GM23248 (cell line): ENCODE data around the gene FBXO34. TPM values are rescaled to one million over a fixed set of nuclear protein-coding genes. Genes with fewer than 3 reads are reported as not detected.

Source experiments
- DNase-seq: peaks from one replicate; pipeline ENCODE4 v3.0.0-alpha.2; 2015
- H2AFZ ChIP-seq: fragments of 200-600 bp; sonication (generic); 2 replicates; pipeline ENCODE4 v1.6.1; 2016; ENCODE audit warnings: antibody characterized with exemption
- H3F3A ChIP-seq: fragments of 200-600 bp; sonication (generic); 2 replicates; pipeline ENCODE4 v1.6.1; 2016; ENCODE audit warnings: mild to moderate bottlenecking, antibody characterized with exemption, mixed run types; ENCODE audit not compliant: insufficient read depth
- H3K27ac ChIP-seq: fragments of 200-600 bp; sonication (generic); 2 replicates; pipeline ENCODE4 v1.5.1; 2016; ENCODE audit warnings: mild to moderate bottlenecking
- H3K27me3 ChIP-seq: fragments of 200-600 bp; sonication (generic); replicated peaks from 2 replicates; pipeline ENCODE4 v1.6.1; 2016; ENCODE audit warnings: mild to moderate bottlenecking; ENCODE audit not compliant: insufficient read depth
- H3K36me3 ChIP-seq: fragments of 200-600 bp; sonication (generic); 2 replicates; pipeline ENCODE4 v1.6.1; 2016; ENCODE audit warnings: low read depth, mild to moderate bottlenecking
- H3K4me1 ChIP-seq: fragments of 200-600 bp; sonication (generic); 2 replicates; pipeline ENCODE4 v1.6.1; 2016; ENCODE audit warnings: mild to moderate bottlenecking; ENCODE audit not compliant: insufficient read depth
- H3K4me2 ChIP-seq: fragments of 200-600 bp; sonication (generic); one replicate; pipeline ENCODE4 v1.6.1; 2016; ENCODE audit warnings: mild to moderate bottlenecking; ENCODE audit not compliant: unreplicated experiment
- H3K4me3 ChIP-seq: fragments of 200-600 bp; sonication (generic); 2 replicates; pipeline ENCODE4 v1.5.1; 2016; ENCODE audit warnings: mild to moderate bottlenecking
- H3K79me2 ChIP-seq: fragments of 200-600 bp; sonication (generic); 2 replicates; pipeline ENCODE4 v1.6.1; 2016; ENCODE audit warnings: mild to moderate bottlenecking; ENCODE audit not compliant: insufficient read depth
- H3K9ac ChIP-seq: fragments of 200-600 bp; sonication (generic); 2 replicates; pipeline ENCODE4 v1.6.1; 2016; ENCODE audit warnings: mild to moderate bottlenecking
- H3K9me2 ChIP-seq: fragments of 200-600 bp; sonication (generic); 2 replicates; pipeline ENCODE4 v1.6.1; 2016; ENCODE audit warnings: mixed run types, mild to moderate bottlenecking, moderate library complexity; ENCODE audit not compliant: insufficient read depth
- H3K9me3 ChIP-seq: fragments of 200-600 bp; sonication (generic); one replicate; pipeline ENCODE4 v1.6.1; 2017; ENCODE audit warnings: low read depth
- H4K20me1 ChIP-seq: fragments of 200-600 bp; sonication (generic); 2 replicates; pipeline ENCODE4 v1.6.0; 2016; ENCODE audit not compliant: insufficient read depth
- EZH2 ChIP-seq: fragments of 200-600 bp; sonication (generic); IDR thresholded peaks from 2 replicates; pipeline ENCODE4 v1.6.1; 2018; ENCODE audit warnings: antibody characterized with exemption, mild to moderate bottlenecking; ENCODE audit not compliant: insufficient read depth, poor library complexity, severe bottlenecking
- EZH2phosphoT487 ChIP-seq: fragments of 200-600 bp; sonication (generic); IDR thresholded peaks from 2 replicates; pipeline ENCODE4 v1.6.1; 2018; ENCODE audit warnings: antibody characterized with exemption, moderate library complexity, mild to moderate bottlenecking, low read depth; ENCODE audit not compliant: insufficient read depth
- WGBS, 2 experiments: methylation state at CpG; one replicate each; pipeline ENCODE4 v1.1.6; 2015 to 2017; ENCODE audit warnings: low lambda C conversion rate in 2 of 2, low coverage in 1 of 2; ENCODE audit errors: missing lambda C conversion rate in 2 of 2; 5-methylcytosine and 5-hydroxymethylcytosine counted together
- in situ Hi-C: fragments of 300-500 bp; cut with MboI; formaldehyde crosslinking; loops from 2 replicates; pipeline ENCODE4 v1.15.0; 2020
- polyA plus RNA-seq: library from polyadenylated mRNA; unstranded; fragments of >200 nt; fragmentation: Nextera tagmentation; extraction: Ambion mirVana; gene quantifications from 2 replicates; pipeline ENCODE4 v1.2.1, GENCODE V29; 2016
- total RNA-seq: library from RNA; depleted of rRNA; stranded (reverse); fragments of >200 nt; shearing (Covaris generic); gene quantifications from 2 replicates; pipeline ENCODE4 v1.2.3, GENCODE V29; 2014

Gene FBXO34
- total and polyA plus RNA-seq, 2 experiments from 2014 or later, result 10.2 to 10.5 TPM

DNA sequence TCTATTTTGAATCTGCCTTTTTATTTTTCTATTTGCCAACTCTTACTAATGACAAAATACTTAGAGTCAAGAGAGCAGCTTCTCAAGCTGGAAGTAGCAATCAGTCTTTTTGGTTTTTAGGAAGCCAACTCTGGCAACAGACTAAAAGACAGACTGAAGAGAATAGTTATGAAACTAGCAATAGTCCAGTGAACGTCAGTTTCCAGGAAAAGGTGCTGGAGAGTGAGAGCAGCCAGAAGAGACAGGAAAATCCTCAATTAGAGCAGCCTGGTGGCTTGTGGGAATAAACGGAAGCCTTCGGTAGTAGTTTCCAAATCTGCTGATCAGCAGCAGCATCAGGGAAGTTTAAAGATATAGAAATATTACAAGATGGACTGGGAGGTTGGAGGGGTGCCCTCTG is 113.3 kb downstream of the FBXO34 start:
- WGBS, 2 experiments, result 65 to 80% methylated on average over 3 of the region's 3 CpGs
- H3F3A ChIP-seq, result peaks cover 12% of the 10 kb centered on the region; the same call in 1 of the 2 replicates

DNA sequence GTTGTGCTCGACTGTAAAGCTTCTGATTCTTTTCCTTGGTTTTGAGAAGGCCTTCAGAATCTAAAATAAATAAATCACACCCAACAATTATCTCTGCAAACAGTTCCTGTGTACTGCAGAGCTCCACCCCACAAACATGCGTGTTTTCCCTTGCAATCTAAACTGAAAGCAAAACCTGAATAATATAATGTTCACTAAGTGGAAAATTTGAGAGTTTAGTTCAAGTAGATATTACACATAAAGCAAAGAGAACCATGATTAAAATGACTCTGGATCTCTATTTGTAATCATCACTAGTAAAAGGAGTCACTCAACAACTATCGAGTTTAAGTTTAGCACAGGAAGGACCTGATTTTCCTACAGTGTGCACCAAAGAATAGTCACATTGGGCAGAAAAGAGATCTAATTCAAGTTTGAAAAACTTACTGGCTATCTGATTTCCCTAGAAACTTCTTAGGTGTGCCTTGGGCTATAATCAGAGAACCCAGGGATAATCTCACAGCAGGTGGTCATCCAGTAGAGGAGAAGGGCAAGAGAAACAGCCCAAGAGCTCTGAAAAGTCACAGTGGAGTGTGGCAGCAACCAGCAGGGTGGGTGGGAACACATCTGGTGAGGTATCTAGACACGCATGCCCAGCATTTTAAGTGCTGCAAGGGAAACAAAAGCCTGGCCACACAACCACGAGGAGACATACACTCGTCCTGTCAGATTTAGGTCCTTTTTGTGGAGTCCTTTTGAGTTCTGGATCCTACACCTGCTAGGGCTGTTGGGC is 115.0 kb downstream of the FBXO34 start:
- peaks cover 16% of the 10 kb centered on the region for H3K36me3 ChIP-seq
- DNase-seq, result no peak
- no peak overlapping the region for H2AFZ ChIP-seq
- no peak overlapping the region for H3K4me3 ChIP-seq
- no peaks in the 10 kb centered on the region for H3K27me3 ChIP-seq
- in situ Hi-C loops, result no loop called here
- H3K9me2 ChIP-seq, result no peaks in the 10 kb centered on the region
- 96 to 100% methylated on average over 6 of the region's 6 CpGs for WGBS, 2 experiments
- H4K20me1 ChIP-seq, result no peaks in the 10 kb centered on the region
- no peak for TF ChIP-seq EZH2
- TF ChIP-seq EZH2phosphoT487, result no peak
- peaks cover 31% of the 10 kb centered on the region for H3K4me1 ChIP-seq
- H3K9ac ChIP-seq, result no peak overlapping the region
- H3K27ac ChIP-seq, result no peak overlapping the region
- H3K79me2 ChIP-seq, result no peaks in the 10 kb centered on the region
- no peak overlapping the region for H3K4me2 ChIP-seq
- H3F3A ChIP-seq, result peaks cover 23% of the 10 kb centered on the region; the same call in 1 of the 2 replicates
- H3K9me3 ChIP-seq, result no peaks in the 10 kb centered on the region

More for the DNA sequence above, 113.3 kb downstream of the FBXO34 start:
- Histone ChIP-seq H3K4me3 (no peak overlapping the region), H3K4me1 (peaks cover 25% of the 10 kb centered on the region), H3K36me3 (peaks cover 17% of the 10 kb centered on the region; the same call in 1 of the 2 replicates), H4K20me1 (no peaks in the 10 kb centered on the region), H3K9me3 (no peaks in the 10 kb centered on the region), H2AFZ (no peak overlapping the region), H3K27me3 (no peaks in the 10 kb centered on the region), H3K9me2 (no peaks in the 10 kb centered on the region), H3K27ac (no peak overlapping the region), H3K4me2 (no peak overlapping the region), H3K79me2 (no peaks in the 10 kb centered on the region), H3K9ac (no peak overlapping the region)
- TF ChIP-seq EZH2phosphoT487, result no peak
- in situ Hi-C loops, result no loop called here
- no peak for DNase-seq

DNA sequence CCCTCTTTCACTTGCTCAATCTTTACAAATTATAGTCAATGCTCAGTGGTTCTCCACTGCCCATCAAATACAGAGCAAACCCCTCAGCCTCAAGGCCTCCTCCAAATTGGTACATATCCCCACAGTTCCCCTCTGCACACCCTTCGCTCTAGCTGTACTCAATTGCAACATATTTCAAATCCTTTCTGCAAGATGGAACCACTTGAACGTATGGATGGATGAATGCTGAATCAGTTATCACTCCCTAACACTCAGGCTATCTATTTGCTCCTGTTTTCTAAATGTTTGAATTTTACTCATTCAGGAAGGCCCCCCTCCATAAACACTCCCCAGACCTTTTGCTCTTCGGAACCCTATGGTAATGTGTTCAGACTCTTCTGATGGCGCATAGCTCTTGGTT is 115.9 kb downstream of the FBXO34 start:
- DNase-seq, result no peak
- no peak overlapping the region for H3K4me2 ChIP-seq
- no peaks in the 10 kb centered on the region for H3K27me3 ChIP-seq
- peaks cover 10% of the 10 kb centered on the region; the same call in 1 of the 2 replicates for H3K36me3 ChIP-seq
- H3F3A ChIP-seq, result peaks cover 23% of the 10 kb centered on the region; the same call in 1 of the 2 replicates
- in situ Hi-C loops, result no loop called here
- TF ChIP-seq EZH2 (no peak), EZH2phosphoT487 (no peak)
- H3K9me2 ChIP-seq, result no peaks in the 10 kb centered on the region
- H3K9ac ChIP-seq, result no peak overlapping the region
- no peaks in the 10 kb centered on the region for H4K20me1 ChIP-seq
- 94 to 98% methylated on average over 4 of the region's 4 CpGs for WGBS, 2 experiments
- H3K9me3 ChIP-seq, result no peaks in the 10 kb centered on the region
- no peak overlapping the region for H2AFZ ChIP-seq
- no peak overlapping the region for H3K4me3 ChIP-seq
- peaks cover 4% of the 10 kb centered on the region; the same call in 1 of the 2 replicates for H3K79me2 ChIP-seq
- H3K4me1 ChIP-seq, result peaks cover 31% of the 10 kb centered on the region
- no peak overlapping the region for H3K27ac ChIP-seq

DNA sequence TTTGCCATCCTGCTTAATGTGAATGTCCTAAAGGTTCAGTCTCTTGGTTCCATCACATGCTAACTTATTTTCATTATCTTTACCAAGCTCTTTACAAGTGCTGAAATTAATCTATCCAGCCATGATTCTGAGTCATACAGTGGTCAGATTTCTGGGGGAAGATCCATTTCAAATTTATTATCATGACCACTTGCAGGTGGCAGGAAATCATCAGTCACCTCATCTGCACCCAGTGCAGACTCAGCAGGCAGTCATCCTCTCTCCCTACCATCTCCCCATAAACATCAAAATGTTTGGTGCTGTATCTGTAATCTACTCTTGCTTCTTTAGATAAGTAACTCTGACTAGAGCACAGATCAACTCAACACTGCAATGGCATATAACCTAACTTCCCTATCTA is 116.9 kb downstream of the FBXO34 start:
- Histone ChIP-seq H3K27me3 (no peaks in the 10 kb centered on the region), H3K4me1 (peaks cover 23% of the 10 kb centered on the region), H3K4me3 (no peak overlapping the region), H3F3A (peaks cover 23% of the 10 kb centered on the region; the same call in 1 of the 2 replicates), H3K9me3 (no peaks in the 10 kb centered on the region), H3K79me2 (peaks cover 6% of the 10 kb centered on the region; the same call in 1 of the 2 replicates), H3K27ac (peak overlapping the region; percentile 54; the same call in 1 of the 2 replicates), H4K20me1 (no peaks in the 10 kb centered on the region), H3K4me2 (no peak overlapping the region), H3K9ac (no peak overlapping the region), H3K9me2 (no peaks in the 10 kb centered on the region), H3K36me3 (peaks cover 10% of the 10 kb centered on the region; the same call in 1 of the 2 replicates), H2AFZ (no peak overlapping the region)
- TF ChIP-seq EZH2phosphoT487 (no peak), EZH2 (no peak)
- peak; percentile 40 for DNase-seq
- in situ Hi-C loops, result no loop called here
